Cortex of kidney (tissue), 1 donor: ENCODE data around the gene CLK3.

Source experiments
- DNase-seq: peaks from one replicate; lab custom pipeline; 2025; lab: John Stamatoyannopoulos, UW

CLK3 gene

GRCh38 chr15:74603026-74603788, 12.4 kb upstream of the CLK3 start:
- no peak for DNase-seq

- no peak for DNase-seq
These were observed 11.6 kb upstream of the CLK3 start for GRCh38 chr15:74603789-74604705.

- DNase-seq, result no peak
These were observed 10.4 kb upstream of the CLK3 start for GRCh38 chr15:74604983-74605794.

GRCh38 chr15:74605795-74606150, 9.9 kb upstream of the CLK3 start:
- no peak for DNase-seq

- no peak for DNase-seq
These were observed 6.8 kb upstream of the CLK3 start for GRCh38 chr15:74608786-74609185.

GRCh38 chr15:74609938-74610301, 5.7 kb upstream of the CLK3 start:
- DNase-seq, result no peak

GRCh38 chr15:74610302-74610951, 5.2 kb upstream of the CLK3 start:
- no peak for DNase-seq

GRCh38 chr15:74611341-74611740, 4.3 kb upstream of the CLK3 start:
- no peak for DNase-seq

GRCh38 chr15:74611834-74612233, 3.8 kb upstream of the CLK3 start:
- no peak for DNase-seq

- DNase-seq, result no peak
These were observed 3.0 kb upstream of the CLK3 start for GRCh38 chr15:74612677-74613076.

GRCh38 chr15:74613089-74613952, 2.3 kb upstream of the CLK3 start:
- DNase-seq, result no peak

GRCh38 chr15:74613953-74614743, 1.5 kb upstream of the CLK3 start:
- no peak for DNase-seq

GRCh38 chr15:74614744-74615507, 710 bp upstream of the CLK3 start:
- no peak for DNase-seq

- DNase-seq, result no peak
These were observed 817 bp downstream of the CLK3 start for GRCh38 chr15:74616366-74616939.

- DNase-seq, result no peak
These were observed 1.4 kb downstream of the CLK3 start for GRCh38 chr15:74616996-74617395.

- no peak for DNase-seq
These were observed 3.4 kb downstream of the CLK3 start for GRCh38 chr15:74618841-74619596.

GRCh38 chr15:74619916-74620635, 4.4 kb downstream of the CLK3 start:
- no peak for DNase-seq
